Trophoblast cell (in vitro differentiated cells and primary cell): ENCODE data around the gene CCL11.

Source experiments
- DNase-seq, 2 donors: peaks; one replicate each; pipeline ENCODE4 v3.0.0-alpha.2; 2016
- H2AFZ ChIP-seq: 2 replicates; pipeline ENCODE4 v1.6.1; 2013; ENCODE audit warnings: low read length, moderate library complexity, mild to moderate bottlenecking; ENCODE audit not compliant: insufficient read depth, poor library complexity
- H2AK5ac ChIP-seq: 2 replicates; pipeline ENCODE4 v1.6.1; 2013; ENCODE audit warnings: mild to moderate bottlenecking, low read length
- H2BK120ac ChIP-seq: 2 replicates; pipeline ENCODE4 v1.6.1; 2013; ENCODE audit warnings: low read length, mild to moderate bottlenecking, moderate library complexity; ENCODE audit not compliant: insufficient read depth, poor library complexity
- H2BK12ac ChIP-seq: 2 replicates; pipeline ENCODE4 v1.6.1; 2013; ENCODE audit warnings: mild to moderate bottlenecking, low read length, moderate library complexity
- H2BK5ac ChIP-seq: 2 replicates; pipeline ENCODE4 v1.6.1; 2013; ENCODE audit warnings: low read length, low read depth, moderate library complexity, mild to moderate bottlenecking; ENCODE audit not compliant: poor library complexity
- H3K14ac ChIP-seq: 2 replicates; pipeline ENCODE4 v1.6.1; 2013; ENCODE audit warnings: mild to moderate bottlenecking, low read length
- H3K18ac ChIP-seq: 2 replicates; pipeline ENCODE4 v1.6.1; 2013; ENCODE audit warnings: mild to moderate bottlenecking, low read length
- H3K23ac ChIP-seq: 2 replicates; pipeline ENCODE4 v1.6.1; 2013; ENCODE audit warnings: low read length
- H3K27ac ChIP-seq: 2 replicates; pipeline ENCODE4 v1.5.1; 2013; ENCODE audit warnings: low read depth, mild to moderate bottlenecking, inconsistent platforms, low read length, moderate library complexity
- H3K27me3 ChIP-seq: 2 replicates; pipeline ENCODE4 v1.6.1; 2013; ENCODE audit warnings: inconsistent platforms, mild to moderate bottlenecking, low read length, moderate library complexity; ENCODE audit not compliant: insufficient read depth
- H3K36me3 ChIP-seq, 2 experiments: 1 replicate in 1 of 2; 2 replicates in 1 of 2; pipeline ENCODE4 v1.6.1; 2013; ENCODE audit warnings: low read length in 2 of 2, mild to moderate bottlenecking in 2 of 2, moderate library complexity in 1 of 2; ENCODE audit not compliant: insufficient read depth in 2 of 2, control insufficient read depth in 1 of 2
- H3K4ac ChIP-seq: 2 replicates; pipeline ENCODE4 v1.6.1; 2013; ENCODE audit warnings: low read depth, mild to moderate bottlenecking, low read length, moderate library complexity
- H3K4me1 ChIP-seq, 2 experiments: 1 replicate in 1 of 2; 2 replicates in 1 of 2; pipeline ENCODE4 v1.6.1; 2013; ENCODE audit warnings: low read length in 2 of 2, mild to moderate bottlenecking in 2 of 2, moderate library complexity in 1 of 2; ENCODE audit not compliant: insufficient read depth in 2 of 2, control insufficient read depth in 1 of 2
- H3K4me2 ChIP-seq: 2 replicates; pipeline ENCODE4 v1.6.1; 2013; ENCODE audit warnings: inconsistent platforms, mild to moderate bottlenecking, low read length, moderate library complexity
- H3K4me3 ChIP-seq: 2 replicates; pipeline ENCODE4 v1.5.1; 2013; ENCODE audit warnings: mild to moderate bottlenecking, low read depth, low read length, inconsistent platforms
- H3K79me1 ChIP-seq: one replicate; pipeline ENCODE4 v1.6.1; 2013; ENCODE audit warnings: low read length
- H3K79me2 ChIP-seq: 2 replicates; pipeline ENCODE4 v1.6.1; 2013; ENCODE audit warnings: low read length, mild to moderate bottlenecking; ENCODE audit not compliant: control insufficient read depth, insufficient read depth, poor library complexity
- H3K9ac ChIP-seq: 2 replicates; pipeline ENCODE4 v1.6.1; 2013; ENCODE audit warnings: mild to moderate bottlenecking, low read length
- H3K9me3 ChIP-seq: 2 replicates; pipeline ENCODE4 v1.6.1; 2013; ENCODE audit warnings: low read depth, mild to moderate bottlenecking, control low read depth, inconsistent platforms, low read length; ENCODE audit not compliant: insufficient read depth
- H4K12ac ChIP-seq: 2 replicates; pipeline ENCODE4 v1.6.1; 2013; ENCODE audit warnings: low read depth, mild to moderate bottlenecking, low read length, moderate library complexity
- H4K8ac ChIP-seq: 2 replicates; pipeline ENCODE4 v1.6.1; 2013; ENCODE audit warnings: low read depth, mild to moderate bottlenecking, low read length, moderate library complexity
- H4K91ac ChIP-seq: one replicate; pipeline ENCODE4 v1.6.1; 2013; ENCODE audit warnings: low read depth, mild to moderate bottlenecking, low read length, moderate library complexity
- WGBS: extraction: QIAGEN DNeasy Blood & Tissue Kit; methylation state at CpG from one replicate; pipeline ENCODE4 v1.1.7; 2013; ENCODE audit warnings: missing lambda C conversion rate; ENCODE audit not compliant: insufficient read length, insufficient coverage; ENCODE audit errors: extremely low coverage; 5-methylcytosine and 5-hydroxymethylcytosine counted together

The CCL11 gene

GRCh38 chr17:34301986-34302385 lies 16.4 kb downstream of the CCL11 start:
- Histone ChIP-seq H3K4me3 (no peak overlapping the region), H3K23ac (peak overlapping the region; percentile 53), H2BK12ac (no peak overlapping the region), H3K4me2 (no peak overlapping the region), H3K27me3 (no peaks in the 10 kb centered on the region), H4K8ac (no peak overlapping the region), H3K9me3 (no peaks in the 10 kb centered on the region), H3K9ac (no peak overlapping the region), H3K36me3 (no peaks in the 10 kb centered on the region), H4K12ac (no peak overlapping the region), H2AFZ (no peak overlapping the region), H2AK5ac (no peak overlapping the region), H3K18ac (no peak overlapping the region), H3K27ac (no peak overlapping the region), H4K91ac (no peak overlapping the region), H3K79me1 (peaks cover 1% of the 10 kb centered on the region), H2BK120ac (no peak overlapping the region), H3K14ac (no peak overlapping the region), H2BK5ac (no peak overlapping the region), H3K79me2 (no peaks in the 10 kb centered on the region), H3K4ac (no peak overlapping the region), H3K4me1 (peaks cover 4 to 6% of the 10 kb centered on the region in 2 experiments)
- DNase-seq, result no peak
- no CpG with 5 or more reads among the region's 2 CpGs for WGBS

GRCh38 chr17:34302636-34303035 lies 17.1 kb downstream of the CCL11 start:
- Histone ChIP-seq H3K23ac (no peak overlapping the region), H3K4ac (no peak overlapping the region), H3K4me3 (no peak overlapping the region), H2BK5ac (no peak overlapping the region), H3K9ac (no peak overlapping the region), H4K8ac (no peak overlapping the region), H4K91ac (no peak overlapping the region), H4K12ac (no peak overlapping the region), H3K27ac (no peak overlapping the region), H3K27me3 (no peaks in the 10 kb centered on the region), H3K18ac (no peak overlapping the region), H3K9me3 (no peaks in the 10 kb centered on the region), H3K14ac (no peak overlapping the region), H3K4me2 (no peak overlapping the region), H3K36me3 (no peaks in the 10 kb centered on the region), H2BK120ac (no peak overlapping the region), H3K4me1 (peaks cover 4 to 6% of the 10 kb centered on the region in 2 experiments), H2AK5ac (no peak overlapping the region), H2BK12ac (no peak overlapping the region), H2AFZ (no peak overlapping the region), H3K79me1 (peaks cover 1% of the 10 kb centered on the region), H3K79me2 (no peaks in the 10 kb centered on the region)
- no CpG with 5 or more reads among the region's 1 CpG for WGBS
- no peak for DNase-seq

GRCh38 chr17:34303606-34304005 lies 18.1 kb downstream of the CCL11 start:
- H3K79me2 ChIP-seq, result no peaks in the 10 kb centered on the region
- no peak overlapping the region for H4K91ac ChIP-seq
- H3K4me3 ChIP-seq, result no peak overlapping the region
- no peak overlapping the region for H2AK5ac ChIP-seq
- H3K9me3 ChIP-seq, result no peaks in the 10 kb centered on the region
- H3K27ac ChIP-seq, result no peak overlapping the region
- H4K8ac ChIP-seq, result no peak overlapping the region
- no peak overlapping the region for H3K23ac ChIP-seq
- WGBS, result no CpG with 5 or more reads among the region's 2 CpGs
- H3K4me1 ChIP-seq, result peaks cover 4 to 6% of the 10 kb centered on the region in 2 experiments
- H2BK12ac ChIP-seq, result no peak overlapping the region
- H3K4ac ChIP-seq, result no peak overlapping the region
- H2BK120ac ChIP-seq, result no peak overlapping the region
- DNase-seq, result no peak
- no peak overlapping the region for H4K12ac ChIP-seq
- no peak overlapping the region for H3K18ac ChIP-seq
- H3K9ac ChIP-seq, result no peak overlapping the region
- H3K27me3 ChIP-seq, result no peaks in the 10 kb centered on the region
- no peak overlapping the region for H2AFZ ChIP-seq
- H3K14ac ChIP-seq, result no peak overlapping the region
- peaks cover 1% of the 10 kb centered on the region for H3K79me1 ChIP-seq
- H2BK5ac ChIP-seq, result no peak overlapping the region
- H3K36me3 ChIP-seq, result no peaks in the 10 kb centered on the region
- no peak overlapping the region for H3K4me2 ChIP-seq

- Histone ChIP-seq H3K79me2 (no peaks in the 10 kb centered on the region), H2BK120ac (no peak overlapping the region), H3K9me3 (no peaks in the 10 kb centered on the region), H2AFZ (no peak overlapping the region), H3K4me2 (no peak overlapping the region), H2AK5ac (no peak overlapping the region), H4K8ac (no peak overlapping the region), H3K4me1 (peaks cover 4 to 6% of the 10 kb centered on the region in 2 experiments), H3K36me3 (no peaks in the 10 kb centered on the region), H3K23ac (no peak overlapping the region), H2BK12ac (no peak overlapping the region), H3K4ac (no peak overlapping the region), H3K79me1 (no peaks in the 10 kb centered on the region), H4K12ac (no peak overlapping the region), H3K27me3 (no peaks in the 10 kb centered on the region), H3K27ac (no peak overlapping the region), H4K91ac (no peak overlapping the region), H3K4me3 (no peak overlapping the region), H3K9ac (no peak overlapping the region), H3K18ac (no peak overlapping the region), H2BK5ac (no peak overlapping the region), H3K14ac (no peak overlapping the region)
- DNase-seq, result no peak
- no CpG with 5 or more reads among the region's 4 CpGs for WGBS
Observed at GRCh38 chr17:34305061-34305460, 19.5 kb downstream of the CCL11 start.
